ENCODE results near the gene HS6ST2. TPM values are rescaled to one million over a fixed set of nuclear protein-coding genes. Genes with fewer than 3 reads are reported as not detected.
"Not testable (repeated sequence)": the region's sequence is repeated elsewhere in the genome, so short reads cannot be mapped to it uniquely, and the experiment has no call there.

Gene HS6ST2
- total RNA-seq, 4 donors from 2014 or later = 0.14 to 1.1 TPM; not detected in 2

DNA sequence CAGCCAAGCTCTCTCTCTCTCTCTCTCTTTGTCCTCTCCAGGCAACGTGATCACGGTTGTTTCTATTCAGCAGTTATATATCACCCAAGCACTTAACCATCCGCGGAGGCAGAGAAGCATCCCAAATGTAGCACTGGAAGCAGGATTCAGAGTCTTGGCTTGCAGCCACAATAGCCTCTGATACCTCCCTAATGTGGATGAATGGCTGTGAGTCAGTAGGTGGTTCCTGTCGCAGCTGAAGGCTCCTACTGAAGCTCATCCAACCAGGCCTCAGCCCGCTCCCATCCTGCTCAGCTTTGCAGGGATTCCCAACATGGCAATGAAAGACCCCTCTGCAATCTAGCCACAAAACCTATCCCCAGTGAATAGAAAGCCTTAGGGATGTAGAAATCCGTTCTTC, 5.1 kb downstream of the HS6ST2 start:
- Histone ChIP-seq H3K36me3 (no peaks in the 10 kb centered on the region), H3K27me3 (peaks cover 21% of the 10 kb centered on the region), H3K4me1 (peaks cover 0 to 21% (median 7%) of the 10 kb centered on the region in 4 donors), H3K9me3 (no peaks in the 10 kb centered on the region), H3K27ac (no peak overlapping the region), H3K4me3 (no peak overlapping the region)
- in situ Hi-C loops (cut with MboI; ENCODE audit: low pct_ligation_motif_present in 1 of 4, low pct_unique_long_range_greater_than_20kb in 1 of 4, low sequenced_read_pairs in 3 of 4) (no loop called here), intact Hi-C loops (cut with DNase I; ENCODE audit: low total_unique reads) (no loop called here)
- DNase-seq = no peak
- WGBS, 2 donors (ENCODE audit: low coverage in 1 of 2) = 71 to 100% methylated on average over 2 to 7 of the region's 7 CpGs
- TF ChIP-seq, protein P1, sequence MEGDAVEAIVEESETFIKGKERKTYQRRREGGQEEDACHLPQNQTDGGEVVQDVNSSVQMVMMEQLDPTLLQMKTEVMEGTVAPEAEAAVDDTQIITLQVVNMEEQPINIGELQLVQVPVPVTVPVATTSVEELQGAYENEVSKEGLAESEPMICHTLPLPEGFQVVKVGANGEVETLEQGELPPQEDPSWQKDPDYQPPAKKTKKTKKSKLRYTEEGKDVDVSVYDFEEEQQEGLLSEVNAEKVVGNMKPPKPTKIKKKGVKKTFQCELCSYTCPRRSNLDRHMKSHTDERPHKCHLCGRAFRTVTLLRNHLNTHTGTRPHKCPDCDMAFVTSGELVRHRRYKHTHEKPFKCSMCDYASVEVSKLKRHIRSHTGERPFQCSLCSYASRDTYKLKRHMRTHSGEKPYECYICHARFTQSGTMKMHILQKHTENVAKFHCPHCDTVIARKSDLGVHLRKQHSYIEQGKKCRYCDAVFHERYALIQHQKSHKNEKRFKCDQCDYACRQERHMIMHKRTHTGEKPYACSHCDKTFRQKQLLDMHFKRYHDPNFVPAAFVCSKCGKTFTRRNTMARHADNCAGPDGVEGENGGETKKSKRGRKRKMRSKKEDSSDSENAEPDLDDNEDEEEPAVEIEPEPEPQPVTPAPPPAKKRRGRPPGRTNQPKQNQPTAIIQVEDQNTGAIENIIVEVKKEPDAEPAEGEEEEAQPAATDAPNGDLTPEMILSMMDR (IDR thresholded peaks at IDR 0.05) = no peak
- TF ChIP-seq POLR2A (IDR thresholded peaks at IDR 0.05) (no peak), POLR2AphosphoS5 (IDR thresholded peaks at IDR 0.05) (no peak), EP300 (IDR thresholded peaks at IDR 0.05; ENCODE audit: low read depth) (no peak)

- in situ Hi-C loops (cut with MboI; ENCODE audit: low pct_ligation_motif_present in 1 of 4, low pct_unique_long_range_greater_than_20kb in 1 of 4, low sequenced_read_pairs in 3 of 4) = no loop called here
Measured at GRCh38 chrX:132948648-132949260, 9.7 kb downstream of the HS6ST2 start.

DNA sequence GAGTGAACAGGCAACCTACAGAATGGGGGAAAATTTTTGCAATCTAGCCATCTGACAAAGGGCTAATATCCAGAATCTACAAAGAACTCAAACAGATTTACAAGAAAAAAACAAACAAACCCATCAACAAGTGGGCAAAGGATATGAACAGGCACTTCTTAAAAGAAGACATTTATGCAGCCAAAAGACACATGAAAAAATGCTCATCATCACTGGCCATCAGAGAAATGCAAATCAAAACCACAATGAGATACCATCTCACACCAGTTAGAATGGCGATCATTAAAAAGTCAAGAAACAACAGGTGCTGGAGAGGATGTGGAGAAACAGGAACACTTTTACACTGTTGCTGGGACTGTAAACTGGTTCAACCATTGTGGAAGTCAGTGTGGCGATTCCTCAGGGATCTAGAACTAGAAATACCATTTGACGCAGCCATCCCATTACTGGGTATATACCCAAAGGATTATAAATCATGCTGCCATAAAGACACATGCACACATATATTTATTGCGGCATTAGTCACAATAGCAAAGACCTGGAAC, 13.3 kb downstream of the HS6ST2 start:
- H3K27me3 ChIP-seq; DNase-seq; H3K27ac ChIP-seq; H3K9me3 ChIP-seq; H3K4me1 ChIP-seq; intact Hi-C loops (cut with DNase I; ENCODE audit: low total_unique reads); in situ Hi-C loops (cut with MboI; ENCODE audit: low pct_ligation_motif_present in 1 of 4, low pct_unique_long_range_greater_than_20kb in 1 of 4, low sequenced_read_pairs in 3 of 4); H3K36me3 ChIP-seq; H3K4me3 ChIP-seq: not testable (repeated sequence)
- WGBS, 2 donors (ENCODE audit: low coverage in 1 of 2) = 89% methylated on average over 4 of the region's 4 CpGs; no CpG with 5 or more reads in 1 of the 2 donors

More at GRCh38 chrX:132948648-132949260, 9.7 kb downstream of the HS6ST2 start:
- intact Hi-C loops (cut with DNase I; ENCODE audit: low total_unique reads) = no loop called here
- H3K9me3 ChIP-seq = no peaks in the 10 kb centered on the region
- H3K4me1 ChIP-seq = no peaks in the 10 kb centered on the region
- H3K27ac ChIP-seq = no peak overlapping the region
- no peak overlapping the region for H3K4me3 ChIP-seq
- WGBS, 2 donors (ENCODE audit: low coverage in 1 of 2) = 49 to 70% methylated on average over 2 to 4 of the region's 4 CpGs
- DNase-seq = no peak
- TF ChIP-seq POLR2A (IDR thresholded peaks at IDR 0.05) = no peak
- TF ChIP-seq, protein P1 (IDR thresholded peaks at IDR 0.05) = no peak
- no peak for TF ChIP-seq EP300 (IDR thresholded peaks at IDR 0.05; ENCODE audit: low read depth)
- TF ChIP-seq POLR2AphosphoS5 (IDR thresholded peaks at IDR 0.05) = no peak
- no peaks in the 10 kb centered on the region for H3K27me3 ChIP-seq
- no peaks in the 10 kb centered on the region for H3K36me3 ChIP-seq

DNA sequence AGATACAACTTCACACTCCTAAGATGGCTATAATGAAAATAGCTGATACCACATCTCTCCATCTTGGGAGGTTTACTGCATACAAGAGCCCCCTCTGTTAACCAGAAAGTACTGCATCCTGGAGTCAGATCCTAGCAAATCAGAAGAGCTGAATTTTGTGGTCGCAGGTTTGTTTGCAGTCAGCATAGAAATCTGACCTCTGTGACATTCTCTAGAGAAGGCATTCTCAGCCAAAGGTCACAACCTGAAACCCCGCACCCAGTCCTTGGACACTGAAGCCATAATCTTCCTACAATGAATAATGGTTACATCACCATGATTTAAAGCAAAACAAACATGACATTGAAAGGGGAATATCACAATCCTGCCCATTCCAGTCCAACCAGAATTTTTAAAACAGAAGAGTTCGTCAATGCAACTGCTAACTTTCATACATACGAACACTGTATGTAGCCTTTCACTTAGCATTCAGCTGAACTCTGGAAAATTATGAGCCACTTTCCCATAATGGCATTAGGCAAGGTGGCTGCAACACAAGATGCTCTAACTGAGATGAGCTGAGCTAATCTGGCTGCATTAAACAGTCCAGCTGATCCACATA, 17.6 kb downstream of the HS6ST2 start:
- no peaks in the 10 kb centered on the region for H3K4me1 ChIP-seq
- H3K27ac ChIP-seq = no peak overlapping the region
- intact Hi-C loops (cut with DNase I; ENCODE audit: low total_unique reads) (no loop called here), in situ Hi-C loops (cut with MboI; ENCODE audit: low pct_ligation_motif_present in 1 of 4, low pct_unique_long_range_greater_than_20kb in 1 of 4, low sequenced_read_pairs in 3 of 4) (no loop called here)
- H3K36me3 ChIP-seq = no peaks in the 10 kb centered on the region
- no peaks in the 10 kb centered on the region for H3K27me3 ChIP-seq
- H3K9me3 ChIP-seq = no peaks in the 10 kb centered on the region
- H3K4me3 ChIP-seq = no peak overlapping the region
- WGBS, 2 donors (ENCODE audit: low coverage in 1 of 2) = 46% methylated on average over 4 of the region's 4 CpGs; no CpG with 5 or more reads in 1 of the 2 donors
- TF ChIP-seq POLR2A (IDR thresholded peaks at IDR 0.05) = no peak
- no peak for TF ChIP-seq POLR2AphosphoS5 (IDR thresholded peaks at IDR 0.05)
- TF ChIP-seq, protein P1 (IDR thresholded peaks at IDR 0.05) = no peak
- TF ChIP-seq EP300 (IDR thresholded peaks at IDR 0.05; ENCODE audit: low read depth) = no peak
- DNase-seq = no peak
